Ovary (tissue), 3 donors: ENCODE results near the gene GFM2.

Experiments
- CTCF ChIP-seq, 3 donors: fragments of 450-650 bp in 2 of 3; fragments of 200-600 bp in 1 of 3; IDR thresholded peaks; one replicate each; pipeline versions ENCODE4 v1.5.1 to v1.8.0; 2016 to 2022; ENCODE audit warnings: antibody characterized with exemption in 3 of 3, mild to moderate bottlenecking in 1 of 3
- EP300 ChIP-seq: sonication (generic); formaldehyde crosslinking; IDR thresholded peaks from one replicate; pipeline ENCODE4 v1.6.1; 2017; ENCODE audit warnings: antibody characterized with exemption
- donor health status: DM: no; HTN: no; CAD: no.

GRCh38 chr5:74717596-74717995 is 49.3 kb downstream of the GFM2 start:
- no peak for TF ChIP-seq CTCF (IDR thresholded peaks at IDR 0.05)
- TF ChIP-seq EP300 = no peak
